ENCODE data around the gene KDM4B. TPM values are rescaled to one million over a fixed set of nuclear protein-coding genes. Genes with fewer than 3 reads are reported as not detected.

KDM4B gene
- polyA plus RNA-seq, 3 donors, result 6.4 to 22.7 (median 12.7) TPM

DNA sequence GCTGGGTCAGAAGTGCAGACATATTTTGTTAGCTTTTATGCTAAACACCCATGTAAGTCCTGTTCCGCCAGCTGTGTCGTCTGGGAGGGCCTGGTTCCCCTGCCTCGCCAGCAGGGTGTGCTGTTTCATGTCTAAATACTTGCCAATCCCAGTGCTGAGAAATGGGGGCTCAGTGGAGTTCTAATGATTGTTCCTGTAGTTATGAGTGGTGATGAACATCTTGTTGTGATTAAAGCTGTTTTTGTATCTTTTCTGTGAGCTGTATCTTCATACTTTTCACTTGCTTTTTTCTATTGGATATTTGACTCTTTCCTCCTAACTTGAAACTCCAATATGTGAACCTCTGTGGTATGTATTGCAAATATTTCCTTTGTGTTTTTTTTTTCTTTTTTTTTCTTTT, 32.7 kb downstream of the KDM4B start:
- TF ChIP-seq, protein P1, sequence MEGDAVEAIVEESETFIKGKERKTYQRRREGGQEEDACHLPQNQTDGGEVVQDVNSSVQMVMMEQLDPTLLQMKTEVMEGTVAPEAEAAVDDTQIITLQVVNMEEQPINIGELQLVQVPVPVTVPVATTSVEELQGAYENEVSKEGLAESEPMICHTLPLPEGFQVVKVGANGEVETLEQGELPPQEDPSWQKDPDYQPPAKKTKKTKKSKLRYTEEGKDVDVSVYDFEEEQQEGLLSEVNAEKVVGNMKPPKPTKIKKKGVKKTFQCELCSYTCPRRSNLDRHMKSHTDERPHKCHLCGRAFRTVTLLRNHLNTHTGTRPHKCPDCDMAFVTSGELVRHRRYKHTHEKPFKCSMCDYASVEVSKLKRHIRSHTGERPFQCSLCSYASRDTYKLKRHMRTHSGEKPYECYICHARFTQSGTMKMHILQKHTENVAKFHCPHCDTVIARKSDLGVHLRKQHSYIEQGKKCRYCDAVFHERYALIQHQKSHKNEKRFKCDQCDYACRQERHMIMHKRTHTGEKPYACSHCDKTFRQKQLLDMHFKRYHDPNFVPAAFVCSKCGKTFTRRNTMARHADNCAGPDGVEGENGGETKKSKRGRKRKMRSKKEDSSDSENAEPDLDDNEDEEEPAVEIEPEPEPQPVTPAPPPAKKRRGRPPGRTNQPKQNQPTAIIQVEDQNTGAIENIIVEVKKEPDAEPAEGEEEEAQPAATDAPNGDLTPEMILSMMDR (IDR thresholded peaks at IDR 0.05), result peak; percentile 72
- no peak overlapping the region for H2AFZ ChIP-seq (ENCODE audit: insufficient read depth, low read depth, low read length, poor library complexity, severe bottlenecking)
- no peaks in the 10 kb centered on the region for H3K9me3 ChIP-seq (replicated peaks in 1 of 2; ENCODE audit: control insufficient read depth in 1 of 2, insufficient read depth in 1 of 2, low read length in 2 of 2)
- no peak overlapping the region for H3K4me3 ChIP-seq (replicated peaks in 1 of 3; ENCODE audit: low read depth in 2 of 3, low read length in 3 of 3)
- intact Hi-C loops (cut with micrococcal nuclease), result no loop called here
- H3K36me3 Mint-ChIP-seq, result peaks cover 19 to 43% of the 10 kb centered on the region in 2 donors
- H3K4me2 ChIP-seq (replicated peaks; ENCODE audit: extremely low read depth, low read length, poor library complexity, severe bottlenecking), result no peak overlapping the region
- no peaks in the 10 kb centered on the region for H3K4me1 Mint-ChIP-seq
- H3K27ac ChIP-seq (ENCODE audit: low read depth in 1 of 2, low read length in 2 of 2), result no peak overlapping the region
- WGBS (ENCODE audit: insufficient coverage), result 40% methylated on average over 1 of the region's 3 CpGs
- peaks cover 81% of the 10 kb centered on the region for H3K79me2 ChIP-seq (ENCODE audit: insufficient read depth, low read length)
- H3K27me3 Mint-ChIP-seq (ENCODE audit: low read depth in 3 of 3), result peaks cover 0 to 3% (median 1%) of the 10 kb centered on the region in 3 donors
- H3K27ac Mint-ChIP-seq, result no peak overlapping the region
- no peaks in the 10 kb centered on the region for H3K27me3 ChIP-seq (ENCODE audit: control insufficient read depth in 2 of 2, insufficient read depth in 2 of 2, low read length in 2 of 2)
- H3K4me1 ChIP-seq (ENCODE audit: control insufficient read depth in 1 of 2, insufficient read depth in 2 of 2, low read length in 2 of 2), result no peaks in the 10 kb centered on the region
- H3K36me3 ChIP-seq (replicated peaks in 1 of 2; ENCODE audit: control insufficient read depth in 1 of 2, insufficient read depth in 2 of 2, low read length in 2 of 2), result peaks cover 7 to 35% of the 10 kb centered on the region in 2 donors
- no peak overlapping the region for H3K4me3 Mint-ChIP-seq
- no peak overlapping the region for H3K9ac ChIP-seq (ENCODE audit: insufficient read depth, low read length, poor library complexity, severe bottlenecking)
- peaks cover 0 to 3% (median 0%) of the 10 kb centered on the region in 7 donors for H3K9me3 Mint-ChIP-seq
- DNase-seq, result peak; percentile 13 to 20 (median 19)
- H4K20me1 ChIP-seq (ENCODE audit: insufficient read depth, low read length), result peaks cover 100% of the 10 kb centered on the region

GRCh38 chr19:5002143-5002542, 33.2 kb downstream of the KDM4B start:
- TF ChIP-seq, protein P1 (IDR thresholded peaks at IDR 0.05), result no peak
- H3K4me3 ChIP-seq (replicated peaks in 1 of 3; ENCODE audit: low read depth in 2 of 3, low read length in 3 of 3), result no peak overlapping the region
- H3K27ac Mint-ChIP-seq, result peak overlapping the region in 3 of 7 donors; percentile 21 to 83 (median 47)
- intact Hi-C loops (cut with micrococcal nuclease), result no loop called here
- H3K36me3 ChIP-seq (replicated peaks in 1 of 2; ENCODE audit: control insufficient read depth in 1 of 2, insufficient read depth in 2 of 2, low read length in 2 of 2), result peaks cover 4 to 30% of the 10 kb centered on the region in 2 donors
- H3K9me3 Mint-ChIP-seq, result peaks cover 0 to 3% (median 0%) of the 10 kb centered on the region in 7 donors
- no peak overlapping the region for H3K4me3 Mint-ChIP-seq
- no peak overlapping the region for H3K27ac ChIP-seq (ENCODE audit: low read depth in 1 of 2, low read length in 2 of 2)
- no peak overlapping the region for H3K4me2 ChIP-seq (replicated peaks; ENCODE audit: extremely low read depth, low read length, poor library complexity, severe bottlenecking)
- H3K4me1 Mint-ChIP-seq, result no peaks in the 10 kb centered on the region
- peaks cover 100% of the 10 kb centered on the region for H4K20me1 ChIP-seq (ENCODE audit: insufficient read depth, low read length)
- no peaks in the 10 kb centered on the region for H3K4me1 ChIP-seq (ENCODE audit: control insufficient read depth in 1 of 2, insufficient read depth in 2 of 2, low read length in 2 of 2)
- no peak for DNase-seq
- 100% methylated on average over 2 of the region's 4 CpGs for WGBS (ENCODE audit: insufficient coverage)
- H3K9ac ChIP-seq (ENCODE audit: insufficient read depth, low read length, poor library complexity, severe bottlenecking), result no peak overlapping the region
- H3K9me3 ChIP-seq (replicated peaks in 1 of 2; ENCODE audit: control insufficient read depth in 1 of 2, insufficient read depth in 1 of 2, low read length in 2 of 2), result no peaks in the 10 kb centered on the region
- no peak overlapping the region for H2AFZ ChIP-seq (ENCODE audit: insufficient read depth, low read depth, low read length, poor library complexity, severe bottlenecking)
- peaks cover 81% of the 10 kb centered on the region for H3K79me2 ChIP-seq (ENCODE audit: insufficient read depth, low read length)
- peaks cover 0 to 3% (median 1%) of the 10 kb centered on the region in 3 donors for H3K27me3 Mint-ChIP-seq (ENCODE audit: low read depth in 3 of 3)
- peaks cover 16 to 38% of the 10 kb centered on the region in 2 donors for H3K36me3 Mint-ChIP-seq
- H3K27me3 ChIP-seq (ENCODE audit: control insufficient read depth in 2 of 2, insufficient read depth in 2 of 2, low read length in 2 of 2), result no peaks in the 10 kb centered on the region

Data from CD14-positive monocyte (primary cell).